Measurements from ENCODE around the gene MLPH. TPM values are rescaled to one million over a fixed set of nuclear protein-coding genes. Genes with fewer than 3 reads are reported as not detected.

MLPH gene
- total RNA-seq, 4 donors from 2014 or later = 13.3 to 37.9 (median 19.9) TPM

GRCh38 chr2:237444071-237444470 is 43.0 kb upstream of the MLPH start:
- DNase-seq (ENCODE audit: low spot score in 2 of 2) = no peak
- 84 to 94% methylated on average over 2 of the region's 2 CpGs for WGBS, 2 donors
- H3K4me3 ChIP-seq (ENCODE audit: low read depth, poor library complexity, severe bottlenecking) = no peak overlapping the region
- intact Hi-C loops (cut with DNase I; ENCODE audit: low total_unique reads) = no loop called here
- TF ChIP-seq POLR2A (IDR thresholded peaks at IDR 0.05) (no peak), CTCF (IDR thresholded peaks at IDR 0.05) (no peak)

DNA sequence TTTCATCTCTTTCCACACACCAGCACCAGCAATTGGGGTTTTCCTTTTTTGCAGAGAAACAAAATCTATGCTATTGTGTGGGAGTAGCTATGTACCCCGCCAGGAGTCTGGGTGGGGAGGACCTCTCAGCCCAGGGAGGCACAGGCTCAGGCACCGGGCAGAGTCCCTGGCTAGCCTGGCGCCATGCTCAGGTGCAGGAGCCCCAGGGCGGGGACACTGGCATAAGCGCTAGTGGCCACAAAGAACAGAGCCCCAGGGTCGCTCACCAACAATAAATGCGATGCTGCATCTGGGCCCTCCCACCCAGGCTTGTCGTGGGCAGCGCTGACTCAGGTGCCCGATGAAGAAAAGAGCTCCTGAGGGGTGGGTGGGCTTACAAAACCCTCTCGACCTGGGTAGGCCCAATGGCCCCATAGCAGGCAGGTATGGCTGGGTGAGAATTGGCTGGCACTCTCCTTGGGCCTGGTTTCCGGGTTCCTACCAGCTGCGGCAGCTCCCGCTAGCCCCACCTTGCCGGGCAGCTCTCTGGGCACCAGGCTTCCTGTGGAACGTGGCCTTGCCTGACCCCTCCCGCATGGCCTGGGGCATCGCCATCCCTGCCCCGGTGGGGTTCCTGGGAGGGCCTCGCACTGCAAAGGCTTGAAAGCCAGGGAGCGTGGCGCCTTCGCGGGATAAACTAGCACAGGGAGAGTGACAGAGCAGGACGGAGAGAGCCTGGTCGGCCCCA is 41.3 kb upstream of the MLPH start:
- TF ChIP-seq CTCF (IDR thresholded peaks at IDR 0.05) (no peak), POLR2A (IDR thresholded peaks at IDR 0.05) (no peak)
- DNase-seq (ENCODE audit: low spot score in 2 of 2) = peak in 1 of 2 donors; percentile 85
- intact Hi-C loops (cut with DNase I; ENCODE audit: low total_unique reads) = no loop called here
- H3K4me3 ChIP-seq (ENCODE audit: low read depth, poor library complexity, severe bottlenecking) = no peak overlapping the region
- 88% methylated on average over 19 to 25 of the region's 26 CpGs for WGBS, 2 donors

DNA sequence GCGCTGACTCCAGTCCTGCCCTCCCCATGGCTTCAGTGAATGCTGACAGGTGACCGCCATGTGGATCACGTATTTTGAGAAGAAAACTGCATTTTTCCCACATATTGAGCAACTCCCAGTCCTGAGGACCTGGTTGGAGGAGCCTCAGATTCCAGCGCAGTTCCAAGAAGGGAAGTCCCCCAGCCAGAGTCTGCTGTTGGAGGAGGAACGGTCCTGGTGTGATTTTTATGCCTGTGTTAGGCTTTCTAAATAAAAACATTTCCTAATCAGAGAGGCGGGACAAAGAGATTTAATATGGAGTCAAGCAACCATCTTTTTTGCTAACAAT is 40.7 kb upstream of the MLPH start:
- TF ChIP-seq CTCF (IDR thresholded peaks at IDR 0.05) = no peak
- TF ChIP-seq POLR2A (IDR thresholded peaks at IDR 0.05) = no peak
- no peak overlapping the region for H3K4me3 ChIP-seq (ENCODE audit: low read depth, poor library complexity, severe bottlenecking)
- no peak for DNase-seq (ENCODE audit: low spot score in 2 of 2)
- WGBS, 2 donors = 84 to 88% methylated on average over 6 of the region's 6 CpGs
- intact Hi-C loops (cut with DNase I; ENCODE audit: low total_unique reads) = no loop called here

DNA sequence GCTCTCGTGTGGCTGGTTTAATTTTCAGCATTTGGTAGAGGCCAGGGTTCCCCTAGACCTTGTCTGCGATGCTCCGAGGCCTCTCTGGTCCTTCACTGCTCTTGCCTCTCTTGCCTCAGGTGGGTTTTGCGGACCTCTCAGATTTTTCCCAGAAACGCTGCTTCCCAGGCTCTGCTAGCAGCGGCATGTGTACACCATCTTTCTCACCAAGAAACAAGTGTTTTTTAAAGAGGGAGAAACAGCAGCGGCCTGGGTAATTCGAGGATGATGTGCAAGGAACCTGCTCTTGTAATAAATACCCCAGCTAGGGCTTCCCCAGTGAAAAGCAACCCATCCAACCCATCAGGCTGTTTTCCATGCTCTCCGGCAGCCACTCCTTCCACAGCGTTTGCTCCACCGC is 39.6 kb upstream of the MLPH start:
- DNase-seq (ENCODE audit: low spot score in 2 of 2) = peak in 1 of 2 donors; percentile 73
- 89 to 94% methylated on average over 11 of the region's 11 CpGs for WGBS, 2 donors
- intact Hi-C loops (cut with DNase I; ENCODE audit: low total_unique reads) = no loop called here
- no peak overlapping the region for H3K4me3 ChIP-seq (ENCODE audit: low read depth, poor library complexity, severe bottlenecking)
- TF ChIP-seq CTCF (IDR thresholded peaks at IDR 0.05) (no peak), POLR2A (IDR thresholded peaks at IDR 0.05) (no peak)

- intact Hi-C loops (cut with DNase I; ENCODE audit: low total_unique reads) = no loop called here
- peak in 1 of 2 donors; percentile 75 for DNase-seq (ENCODE audit: low spot score in 2 of 2)
- no peak for TF ChIP-seq POLR2A (IDR thresholded peaks at IDR 0.05)
- no peak for TF ChIP-seq CTCF (IDR thresholded peaks at IDR 0.05)
- 88 to 91% methylated on average over 6 to 7 of the region's 7 CpGs for WGBS, 2 donors
- no peak overlapping the region for H3K4me3 ChIP-seq (ENCODE audit: low read depth, poor library complexity, severe bottlenecking)
Measured at GRCh38 chr2:237448171-237448570, 38.9 kb upstream of the MLPH start.

DNA sequence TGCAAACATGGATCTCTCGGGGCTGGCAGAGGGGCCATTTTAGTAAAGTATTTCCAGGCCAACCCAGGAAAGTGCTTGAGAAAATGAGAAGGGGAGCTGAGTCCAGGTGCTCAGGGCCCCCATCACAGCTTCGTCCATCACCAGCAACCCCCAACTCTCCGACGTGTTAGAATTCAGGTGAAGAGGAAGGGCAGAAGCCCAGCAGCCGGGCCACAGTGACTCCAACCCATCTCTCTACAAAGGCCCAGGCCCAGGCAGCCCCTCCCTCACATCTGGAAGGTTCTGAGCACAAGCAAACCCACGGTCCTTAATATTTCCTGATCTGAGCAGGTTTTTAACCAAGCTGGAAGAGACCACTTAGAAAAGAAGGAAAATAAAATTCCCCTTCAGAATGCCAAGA is 38.4 kb upstream of the MLPH start:
- 81 to 83% methylated on average over 6 of the region's 6 CpGs for WGBS, 2 donors
- peak in 1 of 2 donors; percentile 79 for DNase-seq (ENCODE audit: low spot score in 2 of 2)
- TF ChIP-seq CTCF (IDR thresholded peaks at IDR 0.05) (no peak), POLR2A (IDR thresholded peaks at IDR 0.05) (no peak)
- intact Hi-C loops (cut with DNase I; ENCODE audit: low total_unique reads) = no loop called here
- no peak overlapping the region for H3K4me3 ChIP-seq (ENCODE audit: low read depth, poor library complexity, severe bottlenecking)

All from lower leg skin (tissue), 4 donors.